Lung (tissue), 12 donors: ENCODE measurements around the gene ADAMTS12. TPM values are rescaled to one million over a fixed set of nuclear protein-coding genes. Genes with fewer than 3 reads are reported as not detected.
"Not testable (repeated sequence)": the region's sequence is repeated elsewhere in the genome, so short reads cannot be mapped to it uniquely, and the experiment has no call there.

Source experiments
- ATAC-seq: fragments of 200-7000 bp; cut with Tn5 transposase; one replicate; pipeline ENCODE4 v1.9.1; 2020; ENCODE audit warnings: moderate number of reproducible peaks; ENCODE audit not compliant: insufficient read depth, low FRiP score
- DNase-seq, 3 donors: peaks; one replicate each; pipeline ENCODE4 v3.0.0-alpha.2; 2013 to 2017
- H3K27ac ChIP-seq, 2 donors: one replicate each; pipeline ENCODE4 v1.5.1; 2013; ENCODE audit warnings: mild to moderate bottlenecking in 2 of 2, moderate library complexity in 2 of 2, control low read depth in 1 of 2, inconsistent platforms in 1 of 2, low read depth in 1 of 2, low read length in 1 of 2
- H3K27me3 ChIP-seq, 3 donors: one replicate each; pipeline ENCODE4 v1.5.1; 2013; ENCODE audit warnings: low read length in 2 of 3; ENCODE audit not compliant: control insufficient read depth in 3 of 3, insufficient read depth in 3 of 3
- H3K36me3 ChIP-seq, 4 donors: one replicate each; pipeline ENCODE4 v1.5.1; 2013; ENCODE audit warnings: low read length in 4 of 4, mild to moderate bottlenecking in 1 of 4, moderate library complexity in 1 of 4; ENCODE audit not compliant: control insufficient read depth in 4 of 4, insufficient read depth in 4 of 4
- H3K4me1 ChIP-seq, 5 donors: one replicate each; pipeline ENCODE4 v1.5.1; 2013; ENCODE audit warnings: low read length in 5 of 5, mild to moderate bottlenecking in 2 of 5, moderate library complexity in 1 of 5; ENCODE audit not compliant: control insufficient read depth in 5 of 5, insufficient read depth in 5 of 5
- H3K4me3 ChIP-seq: one replicate; pipeline ENCODE4 v1.5.1; 2013; ENCODE audit warnings: mild to moderate bottlenecking, control low read depth, moderate library complexity
- H3K9ac ChIP-seq, 2 donors: one replicate each; pipeline ENCODE4 v1.5.1; 2013; ENCODE audit warnings: low read length in 2 of 2, control low read depth in 1 of 2; ENCODE audit not compliant: insufficient read depth in 1 of 2
- H3K9me3 ChIP-seq, 4 donors: one replicate each; pipeline ENCODE4 v1.5.1; 2013; ENCODE audit warnings: low read length in 3 of 4, mild to moderate bottlenecking in 1 of 4, moderate library complexity in 1 of 4; ENCODE audit not compliant: control insufficient read depth in 4 of 4, insufficient read depth in 3 of 4
- WGBS, 2 donors: extraction: QIAGEN DNeasy Blood & Tissue Kit; methylation state at CpG; one replicate each; pipeline ENCODE4 v1.1.7; 2013; 5-methylcytosine and 5-hydroxymethylcytosine counted together
- polyA plus RNA-seq, 2 donors: library from polyadenylated mRNA; stranded (reverse); fragments of 200-250 nt; gene quantifications; one replicate each; pipeline ENCODE4 v1.2.1, GENCODE V29; 2013
- total RNA-seq, 2 donors: library from RNA; depleted of rRNA in 1 of 2; stranded (reverse); fragments of >200 nt in 1 of 2; gene quantifications; one replicate each; pipeline ENCODE4 v1.2.1, GENCODE V29; 2014 to 2021
- TF ChIP-seq, protein P1 (sequence below): IDR thresholded peaks from 2 replicates; pipeline ENCODE4 v1.5.1; 2012; ENCODE audit warnings: mild to moderate bottlenecking; ENCODE audit errors: control extremely low read depth, extremely low read depth
- donor health status: control.
- donor health status: control.
- donor health status: Bipolar disorder and iron deficiency.
- donor health status: healthy.
- donor health status: DM: yes; HTN: yes; CAD: no.

The ADAMTS12 gene
- total and polyA plus RNA-seq, 4 donors, result 1.3 to 55.1 (median 4.3) TPM

DNA sequence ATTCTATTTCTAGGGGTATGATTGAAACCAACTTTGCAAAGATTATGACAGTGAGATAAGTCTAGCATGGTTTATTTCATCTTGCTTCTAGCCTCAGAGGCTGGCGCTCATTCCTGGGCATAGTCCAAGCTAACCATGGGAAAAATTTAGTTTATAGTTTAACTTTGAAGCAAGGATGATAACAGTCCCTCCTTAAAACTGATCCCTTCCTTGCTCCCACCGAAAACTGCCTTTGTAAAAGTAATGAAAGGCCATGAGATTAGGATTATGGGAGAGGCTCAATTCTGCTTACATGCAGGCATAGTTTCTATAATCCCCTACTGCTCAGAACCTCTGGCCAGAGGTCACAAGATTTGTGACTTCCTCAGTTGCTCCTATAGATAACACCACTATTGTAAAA lies 375.4 kb downstream of the ADAMTS12 start:
- Histone ChIP-seq H3K27ac (no peak overlapping the region), H3K9ac (no peak overlapping the region), H3K27me3 (no peaks in the 10 kb centered on the region), H3K4me3 (no peak overlapping the region), H3K4me1 (no peaks in the 10 kb centered on the region), H3K9me3 (peaks cover 0 to 5% (median 0%) of the 10 kb centered on the region in 4 donors), H3K36me3 (no peaks in the 10 kb centered on the region)
- ATAC-seq (no peak), DNase-seq (peak in 1 of 3 donors; percentile 25)
- TF ChIP-seq, protein P1, sequence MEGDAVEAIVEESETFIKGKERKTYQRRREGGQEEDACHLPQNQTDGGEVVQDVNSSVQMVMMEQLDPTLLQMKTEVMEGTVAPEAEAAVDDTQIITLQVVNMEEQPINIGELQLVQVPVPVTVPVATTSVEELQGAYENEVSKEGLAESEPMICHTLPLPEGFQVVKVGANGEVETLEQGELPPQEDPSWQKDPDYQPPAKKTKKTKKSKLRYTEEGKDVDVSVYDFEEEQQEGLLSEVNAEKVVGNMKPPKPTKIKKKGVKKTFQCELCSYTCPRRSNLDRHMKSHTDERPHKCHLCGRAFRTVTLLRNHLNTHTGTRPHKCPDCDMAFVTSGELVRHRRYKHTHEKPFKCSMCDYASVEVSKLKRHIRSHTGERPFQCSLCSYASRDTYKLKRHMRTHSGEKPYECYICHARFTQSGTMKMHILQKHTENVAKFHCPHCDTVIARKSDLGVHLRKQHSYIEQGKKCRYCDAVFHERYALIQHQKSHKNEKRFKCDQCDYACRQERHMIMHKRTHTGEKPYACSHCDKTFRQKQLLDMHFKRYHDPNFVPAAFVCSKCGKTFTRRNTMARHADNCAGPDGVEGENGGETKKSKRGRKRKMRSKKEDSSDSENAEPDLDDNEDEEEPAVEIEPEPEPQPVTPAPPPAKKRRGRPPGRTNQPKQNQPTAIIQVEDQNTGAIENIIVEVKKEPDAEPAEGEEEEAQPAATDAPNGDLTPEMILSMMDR, result no peak
- WGBS, 2 donors, result 71 to 90% methylated on average over 2 of the region's 2 CpGs

DNA sequence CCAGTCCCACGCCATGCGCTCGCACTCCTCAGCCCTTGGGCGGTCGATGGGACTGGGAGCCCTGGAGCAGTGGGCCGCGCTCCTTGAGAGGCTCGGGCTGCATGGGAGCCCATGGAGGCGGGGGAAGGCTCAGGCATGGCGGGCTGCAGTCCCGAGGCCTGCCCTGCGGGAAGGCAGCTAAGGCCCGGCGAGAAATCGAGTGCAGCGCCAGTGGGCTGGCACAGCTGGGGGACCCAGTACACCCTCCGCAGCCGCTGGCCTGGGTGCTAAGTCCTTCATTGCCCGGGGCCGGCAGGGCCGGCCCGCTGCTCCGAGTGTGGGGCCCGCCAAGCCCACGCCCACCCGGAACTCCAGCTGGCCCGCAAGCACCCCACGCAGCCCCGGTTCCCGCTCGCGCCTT lies 376.4 kb downstream of the ADAMTS12 start:
- WGBS, 2 donors, result 97 to 99% methylated on average over 25 to 32 of the region's 32 CpGs
- ATAC-seq, result not testable (repeated sequence)

DNA sequence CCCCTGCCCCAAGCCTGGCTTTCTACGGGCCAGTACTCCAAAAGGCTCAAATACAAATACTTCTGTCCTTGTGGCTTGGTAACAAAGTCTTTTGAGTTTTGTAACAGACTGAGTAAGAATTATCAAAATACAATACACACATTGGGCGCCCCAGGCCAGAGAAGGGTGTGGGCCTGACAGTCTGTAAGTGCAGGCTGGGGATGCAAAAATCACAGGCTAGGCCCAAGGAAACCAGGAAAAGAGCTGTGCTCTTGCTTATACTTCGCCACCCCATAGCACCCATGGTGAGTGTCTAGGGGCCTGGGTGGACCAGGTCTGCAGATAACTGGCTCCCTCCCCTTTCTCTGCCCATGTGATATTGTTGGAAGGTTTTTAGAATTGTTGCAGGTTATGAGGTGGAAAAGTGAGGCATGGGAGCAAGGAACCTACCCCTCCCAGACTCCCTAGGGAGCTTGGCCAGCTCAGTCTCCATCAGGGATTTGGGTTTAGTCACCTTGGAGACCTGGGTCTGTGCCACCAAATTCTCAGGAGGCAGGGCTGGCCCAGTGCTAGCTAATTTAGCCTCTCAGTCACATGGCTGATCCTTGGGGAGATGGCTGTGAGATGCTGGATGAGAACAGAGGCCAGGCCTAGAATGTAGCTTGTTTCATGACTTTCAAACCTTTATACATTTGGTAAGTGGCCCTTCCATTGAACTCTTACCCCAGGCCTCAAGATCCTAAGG lies 378.2 kb downstream of the ADAMTS12 start:
- no peak for DNase-seq
- Histone ChIP-seq H3K27me3 (no peaks in the 10 kb centered on the region), H3K4me3 (no peak overlapping the region), H3K9me3 (peaks cover 0 to 3% (median 0%) of the 10 kb centered on the region in 4 donors), H3K9ac (no peak overlapping the region), H3K27ac (no peak overlapping the region), H3K4me1 (no peaks in the 10 kb centered on the region), H3K36me3 (no peaks in the 10 kb centered on the region)
- WGBS, 2 donors, result 61 to 82% methylated on average over 3 of the region's 3 CpGs
- ATAC-seq, result no peak
- TF ChIP-seq, protein P1, result no peak

More for the DNA sequence above, 376.4 kb downstream of the ADAMTS12 start:
- H3K9me3 ChIP-seq, H3K4me3 ChIP-seq, H3K9ac ChIP-seq, DNase-seq, H3K27ac ChIP-seq, H3K27me3 ChIP-seq, H3K4me1 ChIP-seq, H3K36me3 ChIP-seq: not testable (repeated sequence)

DNA sequence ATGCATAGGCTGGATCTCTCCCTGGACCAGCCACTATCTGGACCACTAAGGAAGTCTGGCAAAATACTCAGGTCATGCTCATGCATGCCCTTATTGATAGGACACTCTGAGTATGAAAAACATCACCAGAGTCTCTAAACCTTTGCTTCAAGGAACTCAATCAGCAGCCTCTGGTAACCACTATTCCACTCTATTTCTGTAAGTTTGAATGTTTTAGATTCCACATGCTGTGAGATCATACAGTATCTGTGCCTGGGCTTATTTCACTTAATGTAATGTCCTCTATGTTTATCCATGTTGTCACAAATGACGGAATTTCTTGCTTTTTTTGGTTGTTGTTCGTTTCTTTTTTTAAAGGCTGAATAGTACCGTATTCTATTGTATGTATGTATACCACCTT lies 382.8 kb downstream of the ADAMTS12 start:
- Histone ChIP-seq H3K27ac (no peak overlapping the region), H3K36me3 (no peaks in the 10 kb centered on the region), H3K27me3 (no peaks in the 10 kb centered on the region), H3K4me3 (no peak overlapping the region), H3K9me3 (peaks cover 0 to 3% (median 0%) of the 10 kb centered on the region in 4 donors), H3K4me1 (no peaks in the 10 kb centered on the region), H3K9ac (no peak overlapping the region)
- DNase-seq (no peak), ATAC-seq (no peak)
- WGBS, 2 donors, result 91 to 94% methylated on average over 3 of the region's 3 CpGs
- TF ChIP-seq, protein P1, result no peak
